ENCODE data around the gene RPS6KA3.
"Not testable (repeated sequence)": the region's sequence is repeated elsewhere in the genome, so short reads cannot be mapped to it uniquely, and the experiment has no call there.

RPS6KA3 gene

DNA sequence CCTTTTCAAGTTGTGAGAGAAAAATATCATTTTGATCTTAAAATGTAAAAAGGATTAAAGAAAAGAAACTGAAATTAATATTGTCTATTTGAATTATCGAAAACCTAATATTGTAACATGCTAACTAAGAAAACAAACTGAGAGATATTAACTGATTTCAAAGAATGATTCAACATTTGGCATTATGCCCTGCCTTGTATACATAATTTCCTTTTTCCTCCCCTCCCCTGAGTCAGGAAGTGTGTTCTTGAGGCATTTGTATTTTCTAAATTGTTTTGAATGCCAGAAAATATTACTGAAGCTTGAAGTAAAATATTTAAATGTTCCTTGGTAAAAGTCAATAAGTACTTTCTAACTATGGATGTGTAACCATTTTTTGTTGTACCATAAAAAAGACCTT lies 49.4 kb downstream of the RPS6KA3 start:
- DNase-seq: no peak

DNA sequence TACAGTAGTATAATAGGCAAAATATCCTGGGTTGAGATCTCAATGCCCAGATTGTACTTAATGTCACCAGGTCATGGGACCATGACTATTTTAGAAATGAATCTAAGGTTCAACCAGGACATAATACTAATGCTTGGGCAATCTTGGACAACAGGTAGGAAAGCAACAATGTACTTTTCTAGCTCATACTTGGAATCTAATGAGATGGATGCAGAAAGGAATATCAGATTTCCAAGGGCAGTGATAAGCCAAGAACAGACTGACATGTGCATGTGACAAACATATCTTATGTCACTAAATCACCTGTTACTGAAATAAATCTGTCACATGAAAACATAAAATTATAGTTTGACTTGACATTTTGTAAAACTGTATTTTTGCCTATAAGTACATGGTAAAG lies 51.1 kb downstream of the RPS6KA3 start:
- no peak for DNase-seq

DNA sequence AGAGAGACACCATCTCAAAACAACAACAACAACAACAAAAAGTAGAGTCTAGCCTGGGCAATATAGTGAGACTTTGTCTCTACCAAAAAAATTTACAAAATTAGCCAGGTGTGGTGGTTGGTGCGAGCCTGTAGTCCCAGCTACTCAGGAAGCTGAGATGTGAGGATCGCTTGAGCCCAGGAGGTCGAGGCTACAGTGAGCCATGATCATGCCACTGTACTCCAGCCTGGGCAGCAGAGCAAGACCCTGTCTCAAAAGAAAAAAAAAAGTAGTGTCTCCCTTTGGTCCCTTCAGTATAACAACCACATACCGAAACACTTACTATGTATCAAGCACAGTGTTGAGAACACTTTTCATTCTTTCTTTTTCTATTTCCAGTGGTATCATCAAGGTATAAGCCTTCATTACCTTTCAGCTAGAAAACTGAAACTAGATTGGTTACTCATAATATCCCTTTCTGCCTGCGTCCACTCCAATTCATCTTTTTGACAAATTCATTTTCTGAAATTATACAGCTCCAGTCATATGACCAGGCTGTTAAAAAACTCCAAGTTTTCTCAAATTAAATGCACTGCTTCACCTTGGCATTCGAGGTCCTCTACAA lies 54.1 kb downstream of the RPS6KA3 start:
- no peak for DNase-seq

- DNase-seq: no peak
Measured at GRCh38 chrX:20211261-20211786, 55.4 kb downstream of the RPS6KA3 start.

GRCh38 chrX:20205927-20206708 lies 60.6 kb downstream of the RPS6KA3 start:
- DNase-seq: no peak

- no peak for DNase-seq
Measured at GRCh38 chrX:20204351-20204750, 62.4 kb downstream of the RPS6KA3 start.

- no peak for DNase-seq
Measured at GRCh38 chrX:20197641-20198210, 69.0 kb downstream of the RPS6KA3 start.

GRCh38 chrX:20189171-20189570 lies 77.5 kb downstream of the RPS6KA3 start:
- DNase-seq: no peak

DNA sequence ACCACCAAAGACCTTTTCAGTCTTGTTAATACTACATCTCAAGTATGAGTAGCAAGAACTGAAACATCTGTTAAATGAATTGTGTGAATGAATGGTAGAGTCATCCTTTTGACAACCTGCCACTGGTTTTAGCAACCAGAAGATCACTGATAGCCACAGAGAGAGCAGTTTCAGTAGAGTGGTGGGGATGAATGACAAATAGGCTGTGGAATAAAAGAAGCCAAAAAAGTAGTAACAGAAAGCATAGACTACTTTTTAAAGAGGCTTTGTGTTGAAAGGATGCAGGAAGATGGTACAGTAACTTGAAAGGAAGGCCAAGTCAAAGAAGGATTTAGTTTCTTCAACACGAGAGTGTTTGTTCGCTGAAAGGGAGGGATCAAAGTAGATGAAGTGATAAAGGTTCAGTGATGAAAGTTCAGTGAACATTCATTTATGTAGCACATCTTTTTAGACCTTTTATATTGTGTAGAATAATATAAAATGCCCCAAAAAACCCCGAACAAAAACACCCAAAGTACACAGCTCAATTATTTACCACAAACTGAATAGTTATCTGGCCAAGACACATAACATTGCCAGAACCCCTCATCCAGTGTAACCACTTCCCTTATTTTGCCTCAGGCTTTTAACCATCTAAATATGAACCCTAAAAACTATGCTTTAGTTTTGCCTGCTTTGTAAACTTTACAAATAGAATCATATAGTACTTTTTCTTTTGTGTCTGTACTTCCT lies 84.9 kb downstream of the RPS6KA3 start:
- no peak for DNase-seq

- DNase-seq: no peak
Measured at GRCh38 chrX:20177093-20177492, 89.6 kb downstream of the RPS6KA3 start.

DNA sequence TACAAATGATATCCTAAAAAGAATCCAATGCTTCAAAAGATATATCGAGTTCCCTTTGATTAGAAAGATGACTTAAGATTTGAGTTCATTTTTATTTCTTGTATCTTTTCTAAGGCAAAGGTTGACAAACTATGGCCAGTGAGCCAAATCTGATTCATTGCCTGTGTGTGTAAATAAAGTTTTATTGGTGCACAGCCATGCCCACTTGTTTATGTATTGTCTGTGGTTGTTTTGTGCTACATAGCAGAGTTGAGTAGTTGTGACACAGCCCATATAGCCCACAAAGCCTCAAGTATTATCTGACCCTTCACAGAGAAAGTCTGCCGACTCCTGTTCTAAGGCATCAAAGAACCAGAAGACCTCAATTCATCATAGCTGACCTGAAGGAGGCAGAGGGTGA lies 92.9 kb downstream of the RPS6KA3 start:
- no peak for DNase-seq

DNA sequence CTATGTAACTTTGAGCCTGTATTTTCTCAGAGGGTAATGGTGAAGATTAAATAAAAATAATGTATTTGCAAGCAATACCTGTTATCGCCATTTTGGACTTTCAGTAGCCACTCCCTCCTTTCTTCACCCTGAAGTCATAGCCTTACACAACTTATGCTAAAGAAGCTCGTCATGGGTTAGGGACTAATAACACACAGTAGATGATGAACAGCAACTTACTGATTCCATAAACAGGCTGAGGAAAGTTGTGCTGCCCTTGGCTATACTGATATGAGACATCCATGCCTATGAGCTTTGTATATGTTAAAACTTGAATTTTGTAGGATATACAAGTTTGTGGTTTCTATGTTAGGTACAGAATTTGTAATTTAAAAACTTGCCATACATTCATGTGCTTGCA lies 93.4 kb downstream of the RPS6KA3 start:
- no peak for DNase-seq

GRCh38 chrX:20171887-20172286 lies 94.8 kb downstream of the RPS6KA3 start:
- DNase-seq: no peak

DNA sequence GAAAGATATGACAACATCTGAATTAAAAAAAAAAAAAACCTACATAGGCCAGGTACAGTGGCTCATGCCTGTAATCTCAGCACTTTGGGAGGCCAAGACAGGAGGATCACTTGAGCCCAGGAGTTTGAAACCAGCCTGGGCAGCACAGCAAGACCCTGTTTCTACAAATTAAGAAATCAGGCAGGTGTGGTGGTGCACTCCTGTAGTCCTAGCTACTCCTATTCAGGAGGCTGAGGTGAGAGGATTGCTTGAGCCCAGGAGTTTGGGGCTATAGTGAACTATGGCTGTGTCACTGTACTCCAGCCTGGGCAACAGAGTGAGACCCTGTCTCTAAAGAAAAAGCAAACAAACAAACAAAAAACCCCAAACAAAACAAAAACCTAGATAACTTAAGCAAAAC lies 104.2 kb downstream of the RPS6KA3 start:
- DNase-seq: not testable (repeated sequence)

- no peak for DNase-seq
Measured at GRCh38 chrX:20159797-20160385, 106.8 kb downstream of the RPS6KA3 start.

- no peak for DNase-seq
Measured at GRCh38 chrX:20151689-20152088, 115.0 kb downstream of the RPS6KA3 start.

DNA sequence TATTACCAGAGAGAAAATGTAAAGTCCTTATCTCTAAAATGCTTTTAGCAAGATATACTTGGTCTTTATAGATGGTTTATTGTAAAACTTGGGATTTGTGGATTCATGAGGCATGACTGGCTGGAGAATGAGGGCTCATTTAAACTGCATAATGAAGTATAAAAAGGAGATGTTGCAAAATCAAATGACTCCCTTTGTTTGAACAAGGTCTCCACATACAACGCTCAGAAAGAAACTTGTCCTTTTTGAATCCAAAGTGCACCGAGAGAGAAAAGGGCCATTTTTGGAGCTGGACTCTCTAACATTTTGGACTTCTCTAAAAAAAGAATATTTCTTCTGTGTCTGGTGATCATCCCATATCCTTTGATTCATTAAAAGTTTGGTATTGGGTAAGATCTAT lies 117.4 kb downstream of the RPS6KA3 start:
- DNase-seq: no peak

- no peak for DNase-seq
Measured at GRCh38 chrX:20147561-20147960, 119.1 kb downstream of the RPS6KA3 start.

- DNase-seq: no peak
Measured at GRCh38 chrX:20144491-20144890, 122.2 kb downstream of the RPS6KA3 start.

DNA sequence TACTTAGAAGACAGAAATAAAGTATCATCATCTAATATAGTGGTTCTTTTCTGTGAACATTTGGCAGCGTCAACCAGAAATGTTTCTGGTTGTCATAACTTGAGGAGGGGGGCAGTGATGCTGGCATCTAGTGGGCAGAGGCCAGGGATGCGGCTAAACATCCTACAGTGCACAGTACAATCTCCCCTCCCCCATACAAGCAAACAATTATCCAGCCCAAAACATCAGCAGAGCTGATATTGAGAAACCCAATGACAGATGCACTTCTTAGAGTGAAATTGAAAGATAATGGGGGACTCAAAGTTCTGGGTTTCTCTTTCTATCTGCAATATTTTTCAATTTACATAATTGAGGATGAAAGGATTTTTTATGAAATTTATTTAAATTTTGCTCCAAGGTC lies 123.1 kb downstream of the RPS6KA3 start:
- no peak for DNase-seq

GRCh38 chrX:20143111-20143510 lies 123.6 kb downstream of the RPS6KA3 start:
- DNase-seq: no peak

- peak; percentile 97 for DNase-seq
Measured at GRCh38 chrX:20141281-20142220, 125.2 kb downstream of the RPS6KA3 start, which contains the start of gene EIF1AX. Gene EIF1AX (minus strand): TSS chrX:20141838. CDS start chrX:20141640, 198 bp downstream.

All from CD4-positive, alpha-beta T cell treated with Interleukin-10 for 1 hour (primary cell).